Stimulated activated CD8-positive, alpha-beta memory T cell treated with anti-CD3 and anti-CD28 coated beads, Interleukin-15, amount 100 ng/mL, for 4 hours (primary cell): Measurements from ENCODE around the gene MAD1L1.

Source experiments
- DNase-seq, 2 donors: peaks; one replicate each; pipeline ENCODE4 v3.0.0-alpha.2; 2020; ENCODE audit warnings: low read depth in 2 of 2

MAD1L1 gene

DNA sequence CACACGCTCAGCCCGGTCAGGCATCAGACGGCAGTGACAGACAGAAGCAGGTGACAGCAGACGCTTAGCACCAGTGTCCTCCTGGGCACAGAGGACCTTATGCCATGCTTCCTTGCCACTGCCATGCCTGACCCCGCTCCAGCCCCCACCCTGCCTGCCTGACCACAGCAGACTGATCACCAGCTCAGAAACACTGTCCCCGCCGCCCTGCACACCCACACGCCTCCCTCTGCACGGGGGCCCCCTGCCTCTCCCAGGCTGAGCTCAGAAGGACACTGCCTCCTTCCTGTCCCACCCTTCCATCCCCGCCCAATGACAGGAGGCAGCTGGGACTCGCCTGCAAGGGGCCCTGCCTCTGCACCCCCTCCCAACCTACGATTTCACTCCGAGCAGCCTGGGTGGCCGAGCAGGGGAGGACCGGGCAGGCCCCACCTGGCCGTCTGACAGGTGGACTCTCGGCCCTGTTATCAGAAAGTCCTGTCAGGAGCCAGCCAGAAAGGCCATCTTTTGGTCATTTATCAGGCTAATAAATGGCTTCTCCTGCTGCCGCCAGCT is 379.2 kb downstream of the MAD1L1 start:
- no peak for DNase-seq

GRCh38 chr7:1852517-1853430 is 380.0 kb downstream of the MAD1L1 start:
- no peak for DNase-seq

DNA sequence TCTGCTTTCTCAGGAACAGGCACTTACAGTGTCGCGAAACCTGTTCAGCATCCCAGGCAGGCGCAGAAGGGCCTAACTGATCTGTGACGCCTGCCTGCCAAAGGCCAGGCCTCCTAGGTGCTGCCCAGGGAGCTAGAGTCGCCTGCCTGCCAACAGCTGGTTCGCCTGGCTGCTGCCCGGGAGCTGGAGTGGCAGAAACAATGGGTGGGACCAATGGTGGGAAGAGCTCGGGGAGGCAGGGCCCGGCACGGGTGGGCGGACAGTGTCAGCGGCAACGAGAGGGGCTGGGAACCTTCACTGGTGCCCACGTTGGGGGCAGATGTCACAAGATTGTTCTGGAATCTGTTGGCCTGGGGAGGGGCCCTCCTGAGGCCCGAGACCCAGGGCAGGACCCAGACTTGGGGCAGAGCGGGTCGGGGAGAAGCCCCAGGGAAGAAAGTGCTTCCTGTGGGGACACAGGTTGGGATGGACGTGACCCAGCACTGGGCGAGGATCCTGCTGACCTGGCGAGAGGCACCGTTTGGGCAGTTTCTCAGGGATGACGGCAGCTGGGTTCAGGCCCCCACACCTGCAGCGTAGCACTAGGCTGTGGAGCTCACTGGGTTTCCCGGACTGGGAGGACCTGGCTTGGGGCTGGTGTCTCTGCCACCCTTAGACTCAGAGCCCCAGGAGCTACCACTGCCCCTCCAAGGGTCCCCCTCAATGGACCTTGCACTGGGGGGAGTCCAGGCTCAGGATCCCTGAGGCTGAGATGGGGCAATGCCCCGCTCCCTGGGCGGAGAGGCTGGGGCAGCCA is 380.8 kb downstream of the MAD1L1 start:
- DNase-seq: no peak

DNA sequence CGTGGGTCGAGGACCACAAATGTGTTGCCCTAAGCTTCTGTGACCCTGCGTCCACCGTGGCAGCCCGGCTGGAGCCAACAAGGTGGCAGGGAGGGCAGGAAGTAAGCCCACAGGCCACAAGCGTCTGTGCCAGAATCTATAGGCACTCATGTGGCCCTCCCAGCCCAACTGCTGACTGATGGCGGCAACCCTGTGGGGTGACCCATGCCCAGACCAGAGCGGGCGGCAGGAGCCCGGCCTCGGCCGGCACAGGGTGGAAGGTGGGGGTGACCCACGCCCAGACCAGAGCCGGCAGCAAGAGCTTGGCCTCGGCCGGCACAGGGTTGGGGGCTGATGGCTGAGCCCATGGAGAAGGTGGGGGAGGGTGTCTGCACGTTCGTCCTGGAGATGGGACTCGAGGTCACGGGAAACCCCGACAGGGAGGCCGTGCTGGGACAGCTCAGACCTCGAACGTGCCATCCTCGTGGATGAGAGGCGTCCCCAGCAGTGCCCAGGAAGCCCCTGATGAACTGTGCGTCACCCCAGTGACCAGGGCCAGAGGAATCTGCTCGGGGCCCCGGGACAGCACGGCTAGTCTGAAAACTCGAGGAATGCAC is 381.7 kb downstream of the MAD1L1 start:
- DNase-seq: no peak

DNA sequence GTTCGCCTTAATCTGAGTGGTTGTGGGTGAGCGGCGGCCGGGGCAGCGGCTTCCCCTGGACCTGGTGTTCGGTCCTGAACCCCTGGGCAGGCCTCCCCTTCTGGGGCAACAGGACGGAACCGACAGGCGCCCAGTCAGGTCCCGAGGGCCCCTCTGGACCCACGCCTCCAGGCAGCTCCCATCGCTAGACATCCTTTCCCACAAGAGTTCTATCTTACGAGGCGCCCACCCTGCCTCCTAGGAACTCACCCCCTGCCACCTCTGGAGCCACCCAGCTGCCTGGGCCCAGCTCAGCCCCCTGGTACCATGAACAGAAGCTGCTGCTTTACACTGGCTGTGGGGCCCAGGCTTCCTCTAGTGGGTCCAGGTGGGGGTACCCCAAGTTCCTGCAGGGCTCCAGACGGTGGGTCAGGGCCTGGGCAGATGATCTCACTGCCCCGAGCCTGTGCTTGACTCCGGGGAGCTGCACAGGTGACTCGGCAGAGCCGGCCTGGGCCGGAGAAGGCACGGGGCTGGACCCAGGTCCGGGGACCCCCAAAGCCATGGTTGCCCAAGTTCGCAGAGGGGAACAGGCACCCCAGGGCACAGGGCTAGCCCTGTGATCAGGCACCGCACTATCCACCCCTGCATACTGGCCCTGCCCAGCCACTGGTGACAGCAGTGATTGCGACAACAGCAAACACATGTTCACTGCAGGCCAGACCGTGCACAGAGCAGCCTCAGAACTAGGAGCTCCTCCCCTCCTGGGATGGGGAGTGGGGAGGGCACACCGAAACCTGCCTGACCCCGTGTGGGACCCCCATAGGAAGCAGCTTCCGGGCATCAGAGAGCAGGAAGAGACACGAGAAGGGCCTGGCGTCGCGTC is 382.4 kb downstream of the MAD1L1 start:
- no peak for DNase-seq

DNA sequence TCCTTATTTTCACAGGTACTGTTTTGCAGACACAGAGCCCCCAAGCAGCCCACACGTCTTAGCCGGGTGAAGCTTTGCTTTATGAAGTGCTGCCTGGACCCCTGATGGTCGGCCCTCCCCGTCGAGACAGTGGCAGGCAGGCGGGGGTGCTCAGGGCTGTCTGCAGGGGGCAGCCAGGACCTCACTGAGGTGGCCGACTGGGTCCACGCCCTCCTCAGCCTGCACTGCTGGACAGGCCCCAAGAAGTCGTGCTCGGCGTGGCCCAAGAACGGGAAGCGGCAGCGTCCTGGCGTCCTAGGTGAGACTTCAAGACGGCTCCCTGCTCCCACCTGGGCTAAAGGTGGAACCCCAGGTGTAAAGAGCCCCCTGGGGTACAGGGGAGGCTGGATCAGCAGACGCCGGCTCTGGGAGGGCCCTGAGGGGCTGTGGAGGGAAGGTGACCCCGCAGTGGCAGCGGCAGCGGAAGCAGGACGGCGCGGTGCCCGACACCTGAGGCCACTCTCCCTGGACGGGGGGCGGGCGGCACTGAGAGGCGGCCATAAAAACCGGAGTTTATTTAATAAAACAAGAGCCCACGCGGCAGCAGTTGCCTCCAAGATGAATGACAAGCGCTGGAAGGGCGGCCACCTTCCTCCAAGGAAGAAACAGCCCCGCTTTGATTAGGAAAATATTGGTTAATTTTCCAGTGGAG is 383.2 kb downstream of the MAD1L1 start:
- DNase-seq: no peak

DNA sequence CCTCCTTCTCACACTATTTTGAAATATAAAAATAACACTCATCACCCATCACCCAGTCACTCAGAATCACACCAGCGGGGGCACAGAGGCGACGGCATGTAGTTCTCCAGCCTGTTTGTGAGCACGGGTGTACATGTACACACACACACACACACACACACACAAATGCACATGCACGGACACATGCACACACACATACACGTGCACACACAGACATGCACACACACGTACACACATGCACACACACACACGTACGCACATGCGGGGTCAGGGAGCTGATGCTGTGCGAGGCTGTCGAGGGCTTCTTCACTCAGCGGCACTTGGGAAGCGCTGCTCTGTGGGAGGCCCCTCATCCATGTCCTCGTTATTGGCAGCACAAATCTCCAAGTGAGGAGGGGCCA is 383.8 kb downstream of the MAD1L1 start:
- no peak for DNase-seq

DNA sequence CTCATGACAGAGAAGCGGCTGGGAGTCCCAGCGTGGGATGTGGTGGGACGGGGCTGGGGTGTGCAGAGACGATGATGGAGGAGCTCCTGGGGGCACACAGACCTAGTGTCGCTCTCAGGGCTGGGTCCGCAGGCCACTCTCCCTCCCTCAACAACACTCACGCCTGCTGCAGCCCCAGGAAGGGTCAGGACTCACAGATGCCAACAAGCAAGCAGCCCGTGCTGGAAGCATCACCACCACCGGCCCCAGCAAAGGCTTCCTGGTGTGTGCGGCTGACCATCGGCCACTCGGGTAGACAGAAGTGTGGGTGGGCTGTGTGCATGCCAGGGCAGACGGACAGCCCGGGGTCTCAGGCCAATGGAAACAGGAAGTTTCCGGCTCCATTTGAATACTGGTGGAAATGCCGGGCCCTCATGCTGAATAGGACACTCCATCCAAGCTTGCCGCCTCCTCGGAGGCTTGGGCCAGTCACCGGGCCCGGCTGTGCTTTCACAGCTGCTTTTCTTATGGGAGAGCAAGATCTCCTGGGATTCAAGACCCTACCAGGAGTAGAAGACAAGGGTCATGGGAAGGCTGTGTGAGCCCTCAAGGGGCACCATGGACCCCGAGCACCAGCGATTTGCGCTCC is 384.6 kb downstream of the MAD1L1 start:
- no peak for DNase-seq

- no peak for DNase-seq
Measured at GRCh38 chr7:1847260-1848001, 385.3 kb downstream of the MAD1L1 start.

DNA sequence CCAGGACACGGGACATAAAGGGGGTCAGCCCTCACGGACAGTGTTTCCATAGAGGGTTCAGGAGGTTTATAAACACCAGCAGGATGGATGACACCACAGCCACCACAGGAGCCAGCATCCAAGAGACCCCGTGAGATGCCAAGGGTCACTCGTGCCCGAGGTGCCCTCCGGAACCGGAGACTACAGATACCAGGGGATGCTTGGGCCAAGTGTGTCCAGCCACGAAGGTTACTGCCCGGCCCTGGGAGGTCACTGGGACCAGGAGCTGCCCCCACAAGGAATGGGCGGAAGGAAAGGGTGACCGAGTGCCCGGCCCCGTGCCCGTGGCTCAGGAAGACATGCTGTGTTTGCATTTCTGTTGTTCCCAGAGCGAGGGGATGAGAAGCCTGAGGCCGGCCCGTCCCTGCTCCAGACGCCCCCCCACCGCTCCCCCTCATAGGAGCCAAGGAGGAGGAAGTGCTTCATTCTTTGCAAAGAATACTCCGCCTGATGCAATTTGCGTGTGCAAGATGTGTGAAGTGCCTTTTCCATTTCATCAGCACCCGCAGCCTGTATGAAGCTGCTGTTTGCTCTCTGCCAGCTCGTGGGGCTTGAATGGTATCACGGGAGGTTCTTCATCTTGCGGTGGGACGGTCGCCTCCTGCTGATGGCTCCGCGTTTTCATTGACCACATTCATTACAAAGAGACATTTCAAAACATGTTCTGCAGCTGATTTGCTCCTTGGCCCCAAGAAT is 386.2 kb downstream of the MAD1L1 start:
- no peak for DNase-seq

- DNase-seq: no peak
Measured at GRCh38 chr7:1845536-1846311, 387.0 kb downstream of the MAD1L1 start.

- no peak for DNase-seq
Measured at GRCh38 chr7:1844951-1845390, 387.8 kb downstream of the MAD1L1 start.

GRCh38 chr7:1844336-1844950 is 388.3 kb downstream of the MAD1L1 start:
- DNase-seq: no peak

DNA sequence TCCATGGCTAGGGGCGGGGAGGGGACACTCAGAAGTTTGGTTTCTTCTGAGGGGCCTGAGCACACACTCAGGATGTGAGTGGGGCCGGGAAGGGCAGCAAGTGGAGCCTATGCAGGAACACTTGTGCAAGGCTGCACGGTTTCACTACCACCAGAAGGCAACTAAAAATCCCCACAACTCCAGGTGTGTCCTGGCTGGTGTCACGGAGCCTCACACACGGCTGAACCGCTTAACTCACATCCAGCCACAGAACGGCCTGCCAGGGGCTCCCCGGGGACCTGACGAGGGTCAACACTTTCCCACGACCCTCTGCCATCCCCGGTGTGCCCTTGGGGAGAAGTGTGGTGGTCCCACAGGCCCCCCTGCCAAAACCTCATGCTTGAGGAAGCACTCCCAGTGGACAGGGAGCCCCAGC is 388.8 kb downstream of the MAD1L1 start:
- no peak for DNase-seq

DNA sequence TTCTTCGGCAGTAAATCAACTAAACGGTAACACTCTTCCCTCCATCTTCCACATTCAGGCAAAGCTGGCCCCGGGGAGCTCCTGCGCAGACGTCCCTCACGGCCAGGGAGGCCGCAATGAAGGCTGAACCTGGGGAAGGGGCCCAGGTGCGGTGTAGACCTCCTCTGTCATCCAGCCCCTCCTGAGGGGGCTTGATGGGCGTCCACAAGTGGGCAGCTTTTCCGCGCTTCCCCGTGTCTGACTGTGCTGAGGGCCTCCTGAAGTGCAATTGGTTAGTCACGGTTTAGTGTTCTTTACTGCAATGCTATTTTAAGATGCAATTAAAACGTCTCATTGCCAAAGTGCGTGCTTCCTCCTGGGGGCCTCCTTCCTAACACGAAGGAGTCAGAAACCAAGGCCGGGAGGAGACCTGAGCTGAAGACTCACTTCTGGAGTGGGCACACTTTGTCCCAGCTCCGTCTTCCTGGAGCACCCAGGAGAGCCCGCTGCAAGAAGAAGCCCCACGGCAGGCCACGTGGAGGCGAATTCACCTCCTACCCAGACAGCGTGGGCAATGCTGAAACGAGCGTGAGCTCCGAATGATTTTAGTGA is 389.4 kb downstream of the MAD1L1 start:
- DNase-seq: no peak

GRCh38 chr7:1842321-1843221 is 390.2 kb downstream of the MAD1L1 start:
- no peak for DNase-seq
